NCI-H82 treated with DMSO at 0.1 percent for 48 hours (cell line): ENCODE results near the gene APOL2.
"Not testable (repeated sequence)": the region's sequence is repeated elsewhere in the genome, so short reads cannot be mapped to it uniquely, and the experiment has no call there.

ENCODE experiments used
- DNase-seq: peaks from one replicate; lab custom pipeline; 2025; ENCODE audit not compliant: unreplicated experiment; lab: John Stamatoyannopoulos, UW

The APOL2 gene

DNA sequence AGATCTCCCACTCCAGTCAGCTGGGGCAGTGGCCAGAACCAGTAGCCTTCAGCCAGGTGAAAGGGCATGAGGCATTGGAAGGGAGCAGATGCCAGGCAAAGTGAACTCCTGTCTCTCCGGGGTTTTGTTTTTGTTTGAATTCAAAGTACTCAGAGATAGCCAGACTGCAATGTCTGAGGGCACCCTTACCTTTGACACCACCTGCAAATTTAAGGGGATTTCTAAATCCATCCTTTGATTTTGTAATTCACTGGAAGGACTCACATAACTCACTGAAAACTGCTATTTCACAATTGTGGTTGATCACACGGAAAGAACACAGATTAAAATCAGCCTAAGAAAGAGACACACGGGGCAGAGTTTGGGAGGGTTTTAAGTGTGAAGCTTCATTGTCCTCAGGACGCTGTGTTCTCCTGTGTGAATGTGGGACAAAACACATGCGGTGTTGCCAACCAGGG is 23.9 kb upstream of the APOL2 start:
- not testable (repeated sequence) for DNase-seq

- not testable (repeated sequence) for DNase-seq
Observed at GRCh38 chr22:36262307-36262706, 23.0 kb upstream of the APOL2 start.

GRCh38 chr22:36261675-36262074 is 22.3 kb upstream of the APOL2 start:
- not testable (repeated sequence) for DNase-seq

DNA sequence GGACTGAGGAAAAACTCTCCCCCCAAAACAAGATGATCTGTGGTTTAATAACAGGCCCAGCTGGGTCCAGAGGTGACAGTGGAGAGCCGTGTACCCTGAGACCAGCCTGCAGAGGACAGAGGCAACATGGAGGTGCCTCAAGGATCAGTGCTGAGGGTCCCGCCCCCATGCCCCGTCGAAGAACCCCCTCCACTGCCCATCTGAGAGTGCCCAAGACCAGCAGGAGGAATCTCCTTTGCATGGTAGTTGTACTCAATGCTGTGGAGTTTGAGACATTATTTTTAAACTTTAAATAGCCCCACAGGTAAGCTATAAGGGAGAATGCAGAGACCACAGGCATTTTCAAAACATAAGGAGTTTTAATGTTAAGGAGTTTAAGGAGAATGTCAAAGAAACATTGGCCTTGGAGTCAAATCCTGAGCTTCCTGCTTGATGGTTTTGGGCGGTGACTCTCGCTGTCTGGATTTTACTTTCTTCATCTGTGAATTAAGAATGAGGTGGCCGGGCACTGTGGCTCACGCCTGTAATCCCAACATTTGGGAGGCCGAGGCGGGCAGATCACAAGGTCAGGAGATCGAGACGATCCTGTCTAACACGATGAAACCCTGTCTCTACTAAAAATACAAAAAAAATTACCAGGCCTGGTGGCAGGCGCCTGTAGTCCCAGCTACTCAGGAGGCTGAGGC is 20.4 kb upstream of the APOL2 start:
- no peak for DNase-seq

DNA sequence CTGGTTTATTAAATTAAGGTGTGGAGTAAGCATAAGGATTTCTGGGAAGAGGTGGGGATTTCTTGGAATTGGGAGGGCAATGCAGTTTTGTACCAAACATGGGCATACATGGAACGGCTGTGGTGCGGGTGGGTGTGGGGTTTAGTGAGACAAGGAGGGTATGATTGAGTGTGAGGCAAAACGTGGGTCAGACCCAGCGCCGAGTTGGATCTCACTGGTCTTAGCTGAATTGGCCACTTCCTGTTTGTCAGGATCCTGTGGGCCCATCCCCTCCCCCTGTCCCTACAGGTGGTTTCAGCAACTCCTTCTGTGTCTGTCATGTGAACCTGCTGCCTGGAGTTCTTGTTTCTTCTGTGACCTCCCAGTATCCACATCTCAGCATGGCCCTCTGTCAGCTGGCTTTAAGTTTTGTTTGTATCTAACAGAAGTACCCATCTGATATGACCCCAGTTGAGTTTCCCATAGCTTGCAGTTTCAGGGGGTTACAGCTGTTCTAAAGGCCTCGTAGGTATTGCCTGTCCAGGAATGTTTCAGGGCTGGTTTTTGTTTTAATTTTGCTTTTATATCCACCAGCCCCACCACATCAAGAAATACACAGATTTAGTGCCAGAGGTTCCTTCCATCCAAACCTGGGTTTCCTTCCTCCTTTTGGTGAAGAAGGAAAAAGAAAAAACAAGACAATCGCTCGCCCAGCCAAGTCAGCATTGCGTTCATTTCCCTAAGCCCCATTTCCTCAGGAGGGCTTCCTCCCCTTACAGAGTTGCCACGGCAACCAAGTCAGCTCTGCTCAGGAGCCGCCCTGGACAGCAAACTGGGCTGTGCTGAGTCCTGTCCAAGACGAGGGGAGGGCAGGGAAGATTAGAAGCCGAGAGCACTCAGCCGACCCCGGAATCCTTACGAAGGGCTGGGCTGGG is 19.6 kb upstream of the APOL2 start:
- no peak for DNase-seq

DNA sequence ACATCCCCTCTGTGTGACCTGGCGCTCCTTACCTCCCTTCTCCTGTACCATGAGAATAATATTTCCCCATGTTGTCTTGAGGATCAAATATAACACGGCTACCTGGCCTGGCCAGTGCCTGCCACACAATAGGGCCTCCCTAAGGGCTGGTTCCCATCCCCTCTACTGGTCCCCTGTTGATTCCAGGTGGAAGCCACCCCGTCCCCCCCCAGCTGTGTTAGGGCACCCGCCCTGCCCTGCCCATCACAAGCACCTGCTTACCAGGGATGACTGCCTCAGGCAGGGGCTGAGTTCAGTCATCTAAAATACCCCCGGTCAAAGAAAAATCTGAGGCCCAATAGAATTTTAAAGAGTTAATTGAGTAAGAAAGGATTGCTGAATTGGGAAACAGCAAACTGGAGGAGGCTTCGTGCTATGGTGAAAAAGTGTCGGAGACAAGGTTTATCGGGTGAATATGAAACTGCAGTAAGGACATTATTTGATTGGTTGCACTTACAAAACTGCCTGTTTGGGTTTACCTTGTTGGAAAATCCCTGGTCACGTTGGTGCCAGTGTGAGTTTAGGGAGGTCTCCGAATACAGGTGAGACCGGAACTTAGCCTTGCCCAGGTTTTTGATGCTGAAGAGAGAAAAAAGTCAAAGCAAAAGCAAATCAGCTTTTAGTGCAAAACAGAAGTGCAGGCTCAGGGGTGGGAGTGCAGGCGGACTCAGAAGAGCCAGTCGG is 18.8 kb upstream of the APOL2 start:
- no peak for DNase-seq

DNA sequence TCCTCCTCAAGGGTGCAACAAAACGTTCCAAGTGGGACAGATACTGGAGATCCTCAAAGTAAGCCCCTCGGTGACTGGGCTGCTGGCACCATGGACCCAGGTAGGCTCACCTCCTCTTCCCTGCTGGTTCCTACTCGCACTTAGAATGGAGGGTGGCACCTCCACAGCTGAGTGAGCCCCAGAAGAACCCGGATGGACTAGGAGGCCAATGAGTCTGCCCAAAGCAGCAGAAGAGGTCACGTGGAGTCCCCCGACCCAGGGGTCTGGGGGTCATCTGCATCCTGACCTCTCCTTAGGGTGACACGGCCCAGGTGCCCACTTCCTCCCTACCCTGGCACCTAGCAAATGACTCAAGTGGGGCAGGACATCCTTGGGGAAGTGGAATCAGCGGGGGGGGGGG is 18.0 kb upstream of the APOL2 start:
- no peak for DNase-seq

DNA sequence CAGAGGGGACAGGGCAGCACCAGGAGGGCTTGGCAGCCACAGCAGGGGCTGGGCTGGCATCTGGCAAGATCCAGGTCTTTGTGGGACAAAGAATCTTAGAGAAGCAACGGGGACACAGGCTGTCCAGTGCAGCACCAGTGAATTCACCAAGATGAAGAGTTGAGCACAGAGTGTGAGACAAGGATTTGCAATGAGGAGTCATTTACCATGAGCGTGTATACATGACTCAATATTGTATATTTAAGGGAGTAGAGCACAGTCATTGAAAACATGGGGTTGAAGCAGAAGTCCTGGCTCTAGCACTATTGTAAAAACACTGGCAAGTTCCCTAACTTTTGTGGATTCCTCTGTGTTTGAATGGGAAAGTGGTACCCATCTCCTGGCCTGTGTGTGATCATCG is 17.2 kb upstream of the APOL2 start:
- no peak for DNase-seq

DNA sequence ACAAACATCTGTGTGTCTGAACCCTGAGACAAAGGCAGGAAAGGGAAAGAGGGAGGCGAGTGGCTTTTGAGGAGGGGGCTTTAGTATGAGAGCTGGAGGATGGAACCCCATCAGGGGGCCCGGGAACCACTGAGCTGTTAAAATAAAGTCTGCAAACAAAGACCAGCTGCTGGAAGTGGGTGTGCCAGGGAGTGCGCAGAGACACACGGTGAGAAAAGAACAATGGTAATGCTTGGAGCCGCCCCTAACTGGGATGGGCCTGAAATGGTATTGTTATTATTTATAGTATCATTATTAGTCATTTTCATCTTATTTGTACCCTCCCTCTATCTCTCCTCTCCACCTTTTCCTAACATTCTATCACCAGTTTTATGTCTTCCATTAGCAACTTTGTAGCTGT is 16.2 kb upstream of the APOL2 start:
- not testable (repeated sequence) for DNase-seq

- no peak for DNase-seq
Observed at GRCh38 chr22:36253523-36254490, 14.5 kb upstream of the APOL2 start.

DNA sequence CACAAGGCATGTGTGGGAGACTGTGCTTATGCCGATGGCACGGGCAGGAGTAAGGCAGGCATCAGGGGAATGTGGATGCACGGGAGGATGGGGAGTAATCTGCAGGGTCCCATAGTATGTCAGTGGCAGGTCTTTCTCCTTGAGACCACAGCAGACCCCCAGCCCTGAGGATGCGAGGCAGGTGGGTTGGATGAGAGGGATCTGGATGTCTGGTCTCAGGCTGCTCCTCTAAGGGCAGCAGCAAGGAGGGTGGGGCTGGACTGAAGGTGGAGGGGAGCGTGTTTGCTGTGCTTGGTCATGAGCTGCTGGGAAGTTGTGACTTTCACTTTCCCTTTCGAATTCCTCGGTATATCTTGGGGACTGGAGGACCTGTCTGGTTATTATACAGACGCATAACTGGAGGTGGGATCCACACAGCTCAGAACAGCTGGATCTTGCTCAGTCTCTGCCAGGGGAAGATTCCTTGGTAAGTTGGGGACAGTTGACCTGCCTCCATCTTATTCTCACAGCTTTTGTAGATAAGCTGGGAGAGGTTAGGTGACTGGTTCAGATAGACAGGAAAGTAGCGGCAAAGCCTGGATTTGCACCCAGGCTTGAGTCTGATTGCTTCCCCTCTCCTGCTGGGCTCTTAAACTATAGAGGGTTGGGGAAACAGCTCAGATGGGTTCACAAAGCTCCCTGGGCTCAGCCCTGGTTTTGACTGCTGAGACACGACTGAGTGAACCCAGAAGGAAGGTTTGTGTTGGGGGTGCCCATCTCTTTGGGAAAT is 13.6 kb upstream of the APOL2 start, which contains the start of gene APOL1:
Gene APOL1, plus strand, starts transcription at position 380 of the 769 bp plus-strand sequence. CDS start 1,823 bp downstream, outside the sequence.
- no peak for DNase-seq

DNA sequence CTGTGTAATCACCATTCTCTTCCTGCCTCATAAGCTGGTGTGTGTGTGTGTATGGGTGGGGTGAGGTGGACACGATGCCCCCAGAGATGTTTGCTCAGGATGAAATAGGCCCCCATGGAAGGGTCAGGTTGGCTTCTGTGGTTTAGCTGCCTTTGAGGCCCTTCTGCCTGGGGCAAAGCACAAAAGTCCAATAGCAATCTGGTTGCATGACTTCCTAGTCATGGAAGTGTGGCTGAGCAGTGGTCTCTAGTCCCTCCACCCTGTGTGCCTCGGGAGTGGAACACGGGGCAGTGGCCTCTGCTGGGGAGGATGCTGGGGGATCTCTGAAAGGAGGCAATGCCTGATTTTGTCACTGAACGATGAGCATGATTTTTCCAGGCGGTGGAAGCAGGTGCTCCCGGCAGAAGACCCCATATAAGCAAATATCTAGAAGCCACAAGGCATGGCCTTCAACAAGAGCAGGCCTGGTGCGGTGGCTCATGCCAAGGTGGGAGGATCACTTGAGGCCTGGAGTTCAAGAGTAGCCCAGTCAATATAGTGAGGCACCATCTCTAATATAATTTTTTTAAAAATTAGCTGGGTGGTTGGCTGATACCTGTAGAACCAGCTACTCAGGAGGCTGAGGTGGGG is 12.8 kb upstream of the APOL2 start:
- DNase-seq, result not testable (repeated sequence)

- DNase-seq, result not testable (repeated sequence)
Observed at GRCh38 chr22:36250292-36250960, 11.1 kb upstream of the APOL2 start.

DNA sequence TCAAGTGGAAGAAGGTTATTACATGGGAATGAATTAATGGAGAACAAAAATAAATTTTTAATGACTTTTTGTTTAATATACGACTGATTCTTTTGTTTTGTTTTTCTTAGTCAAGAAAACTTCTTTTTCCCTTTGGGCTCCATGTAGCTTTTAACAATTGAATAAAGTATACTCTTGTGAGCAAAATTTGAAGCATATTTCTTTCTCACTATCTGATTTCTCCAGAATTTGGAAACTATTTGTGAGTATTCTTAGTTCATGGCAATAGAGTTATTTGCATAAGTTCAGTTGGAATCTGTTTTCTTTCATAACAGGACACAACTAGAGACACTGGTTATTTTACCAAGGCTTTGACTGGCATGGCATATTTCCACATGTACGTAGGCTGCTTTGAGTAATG is 9.8 kb upstream of the APOL2 start:
- no peak for DNase-seq

DNA sequence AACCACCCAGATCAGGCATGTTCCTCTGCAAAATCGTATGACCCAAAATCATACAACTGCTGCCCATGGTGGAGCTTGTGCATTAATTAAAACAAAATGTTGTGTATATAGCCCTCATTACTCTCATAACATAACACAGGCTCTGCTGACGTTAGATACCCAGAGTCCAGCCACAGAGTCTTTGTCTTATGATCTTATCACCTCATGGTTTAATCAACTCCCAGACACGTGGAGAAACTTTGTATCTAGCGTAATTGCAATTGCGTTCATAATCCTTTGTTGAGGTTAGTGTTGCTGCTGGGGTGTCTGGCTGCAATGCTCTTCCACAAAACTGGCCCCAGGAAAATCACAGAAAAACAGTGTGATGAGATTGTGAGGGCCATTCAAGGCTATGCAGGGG is 8.6 kb upstream of the APOL2 start:
- DNase-seq, result no peak

DNA sequence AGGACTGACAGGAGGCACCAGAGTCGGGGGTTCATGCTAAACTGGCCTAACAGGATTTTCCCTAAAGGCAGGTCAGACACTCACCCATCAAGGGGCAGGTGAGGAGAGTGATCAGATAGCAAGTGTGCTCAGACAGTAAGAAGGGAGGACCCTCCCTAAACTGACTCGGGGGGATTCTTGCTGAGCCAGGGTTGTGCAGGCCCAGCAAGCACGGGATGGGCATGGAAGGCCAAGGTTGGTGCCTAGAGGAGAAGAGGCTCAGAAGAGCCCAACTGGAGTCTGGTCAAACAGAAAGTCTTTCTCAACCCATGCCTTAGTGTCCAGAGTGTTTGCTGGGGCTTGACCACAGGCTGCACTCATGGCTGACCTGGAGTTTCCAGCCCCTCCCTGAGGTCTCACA is 7.4 kb upstream of the APOL2 start:
- DNase-seq, result no peak

- DNase-seq, result no peak
Observed at GRCh38 chr22:36245805-36246356, 6.6 kb upstream of the APOL2 start.
